ENCODE data around the gene CDK14.

The CDK14 gene

GRCh38 chr7:91239171-91239604 lies 643.1 kb downstream of the CDK14 start:
- H3K9me3 ChIP-seq (ENCODE audit: control insufficient read depth, insufficient read depth, low read length) = no peaks in the 10 kb centered on the region
- no peak overlapping the region for H3K4me3 ChIP-seq (ENCODE audit: low read length)
- no peaks in the 10 kb centered on the region for H3K36me3 ChIP-seq (ENCODE audit: control insufficient read depth, insufficient read depth, low read length)
- H3K27ac ChIP-seq (ENCODE audit: low read length) = no peak overlapping the region
- no peaks in the 10 kb centered on the region for H3K4me1 ChIP-seq (ENCODE audit: control insufficient read depth, insufficient read depth, low read length)
- DNase-seq (ENCODE audit: low read depth, low spot score) = no peak
- WGBS (ENCODE audit: insufficient coverage, insufficient read length) = no CpG with 5 or more reads among the region's 2 CpGs
- H3K27me3 ChIP-seq (ENCODE audit: control insufficient read depth, insufficient read depth, low read length) = no peaks in the 10 kb centered on the region

GRCh38 chr7:91239772-91240171 lies 643.7 kb downstream of the CDK14 start:
- Histone ChIP-seq H3K27me3 (ENCODE audit: control insufficient read depth, insufficient read depth, low read length) (no peaks in the 10 kb centered on the region), H3K27ac (ENCODE audit: low read length) (no peak overlapping the region), H3K36me3 (ENCODE audit: control insufficient read depth, insufficient read depth, low read length) (no peaks in the 10 kb centered on the region), H3K4me3 (ENCODE audit: low read length) (no peak overlapping the region), H3K4me1 (ENCODE audit: control insufficient read depth, insufficient read depth, low read length) (no peaks in the 10 kb centered on the region), H3K9me3 (ENCODE audit: control insufficient read depth, insufficient read depth, low read length) (no peaks in the 10 kb centered on the region)
- WGBS (ENCODE audit: insufficient coverage, insufficient read length) = no CpG with 5 or more reads among the region's 1 CpG
- no peak for DNase-seq (ENCODE audit: low read depth, low spot score)

- H3K36me3 ChIP-seq (ENCODE audit: control insufficient read depth, insufficient read depth, low read length) = no peaks in the 10 kb centered on the region
- no peak overlapping the region for H3K27ac ChIP-seq (ENCODE audit: low read length)
- no peak overlapping the region for H3K4me3 ChIP-seq (ENCODE audit: low read length)
- no peaks in the 10 kb centered on the region for H3K4me1 ChIP-seq (ENCODE audit: control insufficient read depth, insufficient read depth, low read length)
- WGBS (ENCODE audit: insufficient coverage, insufficient read length) = no CpG with 5 or more reads among the region's 2 CpGs
- no peak for DNase-seq (ENCODE audit: low read depth, low spot score)
- H3K27me3 ChIP-seq (ENCODE audit: control insufficient read depth, insufficient read depth, low read length) = no peaks in the 10 kb centered on the region
- H3K9me3 ChIP-seq (ENCODE audit: control insufficient read depth, insufficient read depth, low read length) = no peaks in the 10 kb centered on the region
Observed at GRCh38 chr7:91240376-91240941, 644.3 kb downstream of the CDK14 start.

- H3K4me1 ChIP-seq (ENCODE audit: control insufficient read depth, insufficient read depth, low read length) = no peaks in the 10 kb centered on the region
- H3K27ac ChIP-seq (ENCODE audit: low read length) = no peak overlapping the region
- no peak for DNase-seq (ENCODE audit: low read depth, low spot score)
- H3K27me3 ChIP-seq (ENCODE audit: control insufficient read depth, insufficient read depth, low read length) = no peaks in the 10 kb centered on the region
- WGBS (ENCODE audit: insufficient coverage, insufficient read length) = no CpG with 5 or more reads among the region's 8 CpGs
- H3K36me3 ChIP-seq (ENCODE audit: control insufficient read depth, insufficient read depth, low read length) = no peaks in the 10 kb centered on the region
- H3K9me3 ChIP-seq (ENCODE audit: control insufficient read depth, insufficient read depth, low read length) = no peaks in the 10 kb centered on the region
- no peak overlapping the region for H3K4me3 ChIP-seq (ENCODE audit: low read length)
Observed at GRCh38 chr7:91242097-91242844, 646.1 kb downstream of the CDK14 start.

GRCh38 chr7:91243591-91244301 lies 647.6 kb downstream of the CDK14 start:
- no peaks in the 10 kb centered on the region for H3K36me3 ChIP-seq (ENCODE audit: control insufficient read depth, insufficient read depth, low read length)
- WGBS (ENCODE audit: insufficient coverage, insufficient read length) = no CpG with 5 or more reads among the region's 6 CpGs
- H3K4me1 ChIP-seq (ENCODE audit: control insufficient read depth, insufficient read depth, low read length) = no peaks in the 10 kb centered on the region
- H3K4me3 ChIP-seq (ENCODE audit: low read length) = no peak overlapping the region
- no peak overlapping the region for H3K27ac ChIP-seq (ENCODE audit: low read length)
- H3K27me3 ChIP-seq (ENCODE audit: control insufficient read depth, insufficient read depth, low read length) = no peaks in the 10 kb centered on the region
- no peak for DNase-seq (ENCODE audit: low read depth, low spot score)
- no peaks in the 10 kb centered on the region for H3K9me3 ChIP-seq (ENCODE audit: control insufficient read depth, insufficient read depth, low read length)

- Histone ChIP-seq H3K27ac (ENCODE audit: low read length) (no peak overlapping the region), H3K4me1 (ENCODE audit: control insufficient read depth, insufficient read depth, low read length) (no peaks in the 10 kb centered on the region), H3K36me3 (ENCODE audit: control insufficient read depth, insufficient read depth, low read length) (no peaks in the 10 kb centered on the region), H3K9me3 (ENCODE audit: control insufficient read depth, insufficient read depth, low read length) (no peaks in the 10 kb centered on the region), H3K27me3 (ENCODE audit: control insufficient read depth, insufficient read depth, low read length) (no peaks in the 10 kb centered on the region), H3K4me3 (ENCODE audit: low read length) (no peak overlapping the region)
- no peak for DNase-seq (ENCODE audit: low read depth, low spot score)
Observed at GRCh38 chr7:91247500-91247899, 651.4 kb downstream of the CDK14 start.

- DNase-seq (ENCODE audit: low read depth, low spot score) = no peak
- H3K27me3 ChIP-seq (ENCODE audit: control insufficient read depth, insufficient read depth, low read length) = no peaks in the 10 kb centered on the region
- H3K36me3 ChIP-seq (ENCODE audit: control insufficient read depth, insufficient read depth, low read length) = no peaks in the 10 kb centered on the region
- H3K27ac ChIP-seq (ENCODE audit: low read length) = no peak overlapping the region
- no CpG with 5 or more reads among the region's 2 CpGs for WGBS (ENCODE audit: insufficient coverage, insufficient read length)
- H3K4me3 ChIP-seq (ENCODE audit: low read length) = no peak overlapping the region
- no peaks in the 10 kb centered on the region for H3K9me3 ChIP-seq (ENCODE audit: control insufficient read depth, insufficient read depth, low read length)
- H3K4me1 ChIP-seq (ENCODE audit: control insufficient read depth, insufficient read depth, low read length) = no peaks in the 10 kb centered on the region
Observed at GRCh38 chr7:91248996-91249395, 652.9 kb downstream of the CDK14 start.

- Histone ChIP-seq H3K27me3 (ENCODE audit: control insufficient read depth, insufficient read depth, low read length) (no peaks in the 10 kb centered on the region), H3K4me3 (ENCODE audit: low read length) (no peak overlapping the region), H3K9me3 (ENCODE audit: control insufficient read depth, insufficient read depth, low read length) (no peaks in the 10 kb centered on the region), H3K36me3 (ENCODE audit: control insufficient read depth, insufficient read depth, low read length) (no peaks in the 10 kb centered on the region), H3K4me1 (ENCODE audit: control insufficient read depth, insufficient read depth, low read length) (no peaks in the 10 kb centered on the region), H3K27ac (ENCODE audit: low read length) (no peak overlapping the region)
- WGBS (ENCODE audit: insufficient coverage, insufficient read length) = no CpG with 5 or more reads among the region's 4 CpGs
- DNase-seq (ENCODE audit: low read depth, low spot score) = no peak
Observed at GRCh38 chr7:91249506-91250233, 653.5 kb downstream of the CDK14 start.

- Histone ChIP-seq H3K36me3 (ENCODE audit: control insufficient read depth, insufficient read depth, low read length) (no peaks in the 10 kb centered on the region), H3K27ac (ENCODE audit: low read length) (no peak overlapping the region), H3K27me3 (ENCODE audit: control insufficient read depth, insufficient read depth, low read length) (no peaks in the 10 kb centered on the region), H3K9me3 (ENCODE audit: control insufficient read depth, insufficient read depth, low read length) (no peaks in the 10 kb centered on the region), H3K4me1 (ENCODE audit: control insufficient read depth, insufficient read depth, low read length) (no peaks in the 10 kb centered on the region), H3K4me3 (ENCODE audit: low read length) (no peak overlapping the region)
- DNase-seq (ENCODE audit: low read depth, low spot score) = no peak
- no CpG with 5 or more reads among the region's 4 CpGs for WGBS (ENCODE audit: insufficient coverage, insufficient read length)
Observed at GRCh38 chr7:91250706-91251105, 654.6 kb downstream of the CDK14 start.

GRCh38 chr7:91251877-91252276 lies 655.8 kb downstream of the CDK14 start:
- H3K9me3 ChIP-seq (ENCODE audit: control insufficient read depth, insufficient read depth, low read length) = no peaks in the 10 kb centered on the region
- H3K4me3 ChIP-seq (ENCODE audit: low read length) = no peak overlapping the region
- WGBS (ENCODE audit: insufficient coverage, insufficient read length) = no CpG with 5 or more reads among the region's 3 CpGs
- no peaks in the 10 kb centered on the region for H3K4me1 ChIP-seq (ENCODE audit: control insufficient read depth, insufficient read depth, low read length)
- no peaks in the 10 kb centered on the region for H3K36me3 ChIP-seq (ENCODE audit: control insufficient read depth, insufficient read depth, low read length)
- no peak for DNase-seq (ENCODE audit: low read depth, low spot score)
- H3K27ac ChIP-seq (ENCODE audit: low read length) = no peak overlapping the region
- no peaks in the 10 kb centered on the region for H3K27me3 ChIP-seq (ENCODE audit: control insufficient read depth, insufficient read depth, low read length)

All from iPS DF 6.9 (cell line).